Measurements from ENCODE around the gene C6. TPM values are rescaled to one million over a fixed set of nuclear protein-coding genes. Genes with fewer than 3 reads are reported as not detected.
"Not testable (repeated sequence)": the region's sequence is repeated elsewhere in the genome, so short reads cannot be mapped to it uniquely, and the experiment has no call there.

The C6 gene
- total RNA-seq, 2 donors from 2014 or later, result 0.49 to 0.68 TPM

GRCh38 chr5:41234475-41234874 lies 21.1 kb upstream of the C6 start:
- DNase-seq (ENCODE audit: low spot score), result no peak
- TF ChIP-seq CTCF (IDR thresholded peaks at IDR 0.05), result no peak
- H3K27ac ChIP-seq, result no peak overlapping the region
- no peaks in the 10 kb centered on the region for H3K36me3 ChIP-seq
- no peak for ATAC-seq (ENCODE audit: insufficient number of reproducible peaks, low FRiP score, low read depth)
- H3K4me3 ChIP-seq, result no peak overlapping the region
- H3K27me3 ChIP-seq (replicated peaks; ENCODE audit: insufficient read depth), result no peaks in the 10 kb centered on the region
- H3K9me3 ChIP-seq, result peaks cover 4% of the 10 kb centered on the region
- no peaks in the 10 kb centered on the region for H3K4me1 ChIP-seq (ENCODE audit: control insufficient read depth in 1 of 2, low read depth in 2 of 2)

GRCh38 chr5:41232797-41233196 lies 19.5 kb upstream of the C6 start:
- peaks cover 4% of the 10 kb centered on the region for H3K9me3 ChIP-seq
- no peak overlapping the region for H3K4me3 ChIP-seq
- TF ChIP-seq CTCF (IDR thresholded peaks at IDR 0.05), result no peak
- no peaks in the 10 kb centered on the region for H3K36me3 ChIP-seq
- H3K4me1 ChIP-seq (ENCODE audit: control insufficient read depth in 1 of 2, low read depth in 2 of 2), result no peaks in the 10 kb centered on the region
- DNase-seq (ENCODE audit: low spot score) (no peak), ATAC-seq (ENCODE audit: insufficient number of reproducible peaks, low FRiP score, low read depth) (no peak)
- H3K27ac ChIP-seq, result no peak overlapping the region
- no peaks in the 10 kb centered on the region for H3K27me3 ChIP-seq (replicated peaks; ENCODE audit: insufficient read depth)

GRCh38 chr5:41230276-41230675 lies 16.9 kb upstream of the C6 start:
- DNase-seq (ENCODE audit: low spot score); H3K9me3 ChIP-seq; H3K4me3 ChIP-seq; H3K4me1 ChIP-seq (ENCODE audit: control insufficient read depth in 1 of 2, low read depth in 2 of 2); ATAC-seq (ENCODE audit: insufficient number of reproducible peaks, low FRiP score, low read depth); H3K27ac ChIP-seq; H3K27me3 ChIP-seq (replicated peaks; ENCODE audit: insufficient read depth); H3K36me3 ChIP-seq: not testable (repeated sequence)

GRCh38 chr5:41223962-41224361 lies 10.6 kb upstream of the C6 start:
- no peak overlapping the region for H3K27ac ChIP-seq
- H3K27me3 ChIP-seq (replicated peaks; ENCODE audit: insufficient read depth), result no peaks in the 10 kb centered on the region
- DNase-seq (ENCODE audit: low spot score) (no peak), ATAC-seq (ENCODE audit: insufficient number of reproducible peaks, low FRiP score, low read depth) (no peak)
- peaks cover 6 to 12% of the 10 kb centered on the region in 2 donors for H3K4me1 ChIP-seq (ENCODE audit: control insufficient read depth in 1 of 2, low read depth in 2 of 2)
- no peak overlapping the region for H3K4me3 ChIP-seq
- no peaks in the 10 kb centered on the region for H3K9me3 ChIP-seq
- no peak for TF ChIP-seq CTCF (IDR thresholded peaks at IDR 0.05)
- no peaks in the 10 kb centered on the region for H3K36me3 ChIP-seq

- no peaks in the 10 kb centered on the region for H3K27me3 ChIP-seq (replicated peaks; ENCODE audit: insufficient read depth)
- no peaks in the 10 kb centered on the region for H3K9me3 ChIP-seq
- ATAC-seq (ENCODE audit: insufficient number of reproducible peaks, low FRiP score, low read depth), result no peak
- no peak for DNase-seq (ENCODE audit: low spot score)
- no peaks in the 10 kb centered on the region for H3K36me3 ChIP-seq
- peaks cover 8 to 17% of the 10 kb centered on the region in 2 donors for H3K4me1 ChIP-seq (ENCODE audit: control insufficient read depth in 1 of 2, low read depth in 2 of 2)
- H3K27ac ChIP-seq, result no peak overlapping the region
- no peak for TF ChIP-seq CTCF (IDR thresholded peaks at IDR 0.05)
- no peak overlapping the region for H3K4me3 ChIP-seq
These were observed 6.4 kb upstream of the C6 start for GRCh38 chr5:41219658-41220269.
